Keratinocyte (primary cell): ENCODE data around the gene RPP30. TPM values are rescaled to one million over a fixed set of nuclear protein-coding genes. Genes with fewer than 3 reads are reported as not detected.

Experiments
- DNase-seq: peaks from one replicate; pipeline ENCODE4 v3.0.0-alpha.2; 2011; ENCODE audit warnings: low read depth, missing footprints, low spot score
- FAIRE-seq: peaks from 2 replicates; lab custom pipeline; 2011; peaks lifted over from hg19 to GRCh38; lab: Jason Lieb, UNC
- H2AFZ ChIP-seq: 2 replicates; pipeline ENCODE4 v1.6.0; 2012; ENCODE audit warnings: low read length, control low read depth, inconsistent platforms; ENCODE audit not compliant: control insufficient read depth
- H3K27ac ChIP-seq: 2 replicates; pipeline ENCODE4 v1.5.1; 2011; ENCODE audit warnings: low read length; ENCODE audit not compliant: control insufficient read depth, insufficient read depth
- H3K27me3 ChIP-seq: 3 replicates; pipeline ENCODE4 v1.6.0; 2011; ENCODE audit warnings: low read length; ENCODE audit not compliant: control insufficient read depth, insufficient read depth; ENCODE audit errors: extremely low read depth
- H3K36me3 ChIP-seq, 2 experiments: 2 replicates in 1 of 2; 3 replicates in 1 of 2; pipeline ENCODE4 v1.5.1; 2011; ENCODE audit warnings: low read length in 2 of 2, mild to moderate bottlenecking in 1 of 2; ENCODE audit not compliant: control insufficient read depth in 2 of 2, insufficient read depth in 2 of 2; ENCODE audit errors: extremely low read depth in 1 of 2
- H3K4me1 ChIP-seq: 3 replicates; pipeline ENCODE4 v1.5.1; 2011; ENCODE audit warnings: low read length; ENCODE audit not compliant: control insufficient read depth, insufficient read depth; ENCODE audit errors: extremely low read depth
- H3K4me2 ChIP-seq: 3 replicates; pipeline ENCODE4 v1.6.0; 2011; ENCODE audit warnings: low read depth, low read length; ENCODE audit not compliant: control insufficient read depth, insufficient read depth; ENCODE audit errors: extremely low read depth
- H3K4me3 ChIP-seq, 3 experiments: fragments of 200-600 bp in 1 of 3; sonication (generic) in 1 of 3; 2 replicates in 2 of 3; 3 replicates in 1 of 3; pipeline ENCODE4 v1.5.1; 2011 to 2016; ENCODE audit warnings: low read length in 3 of 3, mild to moderate bottlenecking in 3 of 3, control low read depth in 2 of 3, inconsistent platforms in 1 of 3, low read depth in 1 of 3, mixed read lengths in 1 of 3, mixed run types in 1 of 3, moderate library complexity in 1 of 3; ENCODE audit not compliant: control insufficient read depth in 2 of 3, insufficient read depth in 2 of 3; ENCODE audit errors: extremely low read depth in 1 of 3
- H3K79me2 ChIP-seq: 2 replicates; pipeline ENCODE4 v1.6.0; 2012; ENCODE audit warnings: low read length; ENCODE audit not compliant: control insufficient read depth, insufficient read depth
- H3K9ac ChIP-seq: 3 replicates; pipeline ENCODE4 v1.6.0; 2011; ENCODE audit warnings: low read length; ENCODE audit not compliant: control insufficient read depth, insufficient read depth; ENCODE audit errors: extremely low read depth
- H3K9me1 ChIP-seq: 3 replicates; pipeline ENCODE4 v1.6.0; 2011; ENCODE audit warnings: low read length; ENCODE audit not compliant: control insufficient read depth, insufficient read depth; ENCODE audit errors: extremely low read depth
- H3K9me3 ChIP-seq: 2 replicates; pipeline ENCODE4 v1.5.1; 2012; ENCODE audit warnings: low read depth, low read length; ENCODE audit not compliant: control insufficient read depth
- H4K20me1 ChIP-seq: 3 replicates; pipeline ENCODE4 v1.6.0; 2011; ENCODE audit warnings: low read length; ENCODE audit not compliant: control insufficient read depth, insufficient read depth; ENCODE audit errors: extremely low read depth
- EZH2 ChIP-seq: IDR thresholded peaks from one replicate; pipeline ENCODE4 v1.6.1; 2012; ENCODE audit warnings: inconsistent platforms, mild to moderate bottlenecking, low read length, moderate library complexity
- dilution Hi-C: fragments of 300-500 bp; cut with MboI; formaldehyde crosslinking; loops from one replicate; pipeline ENCODE4 v1.7.0; 2020; ENCODE audit warnings: low sequenced_read_pairs; ENCODE audit not compliant: extremely low pct_ligation_motif_present
- polyA plus RNA-seq, 5 experiments: library from polyadenylated mRNA; depleted of rRNA in 3 of 5; stranded (reverse) in 3 of 5; stranded (forward) in 1 of 5; unstranded in 1 of 5; fragments of >200 nt; gene quantifications; 1 replicate in 1 of 5; 2 replicates in 3 of 5; 3 replicates in 1 of 5; pipeline versions ENCODE4 v1.2.1 to v1.2.3, GENCODE V29; 2011 to 2012; ENCODE audit warnings: missing spikeins in 2 of 5, low read depth in 1 of 5, low replicate concordance in 1 of 5
- TF ChIP-seq, protein P1 (sequence below), 3 experiments: IDR thresholded peaks in 1 of 3; conservative IDR thresholded peaks in 1 of 3; optimal IDR thresholded peaks in 1 of 3; 2 replicates in 2 of 3; 3 replicates in 1 of 3; pipeline versions ENCODE3 to v1.5.1; 2011; ENCODE audit warnings: low read length in 3 of 3, mild to moderate bottlenecking in 3 of 3, moderate library complexity in 2 of 3, control low read depth in 1 of 3, inconsistent platforms in 1 of 3; ENCODE audit not compliant: insufficient read depth in 2 of 3; ENCODE audit errors: extremely low read depth in 1 of 3

Gene RPP30
- polyA plus RNA-seq, 1 donor (not counting 4 experiments of a cell fraction or from before 2014, with no cell fraction given): 48.6 TPM

DNA sequence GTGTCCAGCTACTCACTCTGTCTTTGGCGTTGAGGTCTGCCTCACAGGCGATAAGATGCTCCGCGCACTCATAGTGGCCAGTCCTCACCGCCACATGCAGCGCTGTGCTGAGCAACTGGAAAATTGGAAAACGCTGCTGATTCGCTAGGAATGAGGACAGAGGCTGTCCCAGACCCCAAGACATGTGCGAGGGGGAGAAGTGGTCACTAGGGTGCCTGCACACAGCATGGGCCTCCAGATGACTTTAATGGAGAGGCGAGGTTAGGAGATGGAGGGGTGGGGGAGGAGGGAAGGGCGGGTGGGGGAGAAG lies 43.9 kb downstream of the RPP30 start:
- H3K27me3 ChIP-seq: no peaks in the 10 kb centered on the region
- DNase-seq: no peak
- dilution Hi-C loops: no loop called here

DNA sequence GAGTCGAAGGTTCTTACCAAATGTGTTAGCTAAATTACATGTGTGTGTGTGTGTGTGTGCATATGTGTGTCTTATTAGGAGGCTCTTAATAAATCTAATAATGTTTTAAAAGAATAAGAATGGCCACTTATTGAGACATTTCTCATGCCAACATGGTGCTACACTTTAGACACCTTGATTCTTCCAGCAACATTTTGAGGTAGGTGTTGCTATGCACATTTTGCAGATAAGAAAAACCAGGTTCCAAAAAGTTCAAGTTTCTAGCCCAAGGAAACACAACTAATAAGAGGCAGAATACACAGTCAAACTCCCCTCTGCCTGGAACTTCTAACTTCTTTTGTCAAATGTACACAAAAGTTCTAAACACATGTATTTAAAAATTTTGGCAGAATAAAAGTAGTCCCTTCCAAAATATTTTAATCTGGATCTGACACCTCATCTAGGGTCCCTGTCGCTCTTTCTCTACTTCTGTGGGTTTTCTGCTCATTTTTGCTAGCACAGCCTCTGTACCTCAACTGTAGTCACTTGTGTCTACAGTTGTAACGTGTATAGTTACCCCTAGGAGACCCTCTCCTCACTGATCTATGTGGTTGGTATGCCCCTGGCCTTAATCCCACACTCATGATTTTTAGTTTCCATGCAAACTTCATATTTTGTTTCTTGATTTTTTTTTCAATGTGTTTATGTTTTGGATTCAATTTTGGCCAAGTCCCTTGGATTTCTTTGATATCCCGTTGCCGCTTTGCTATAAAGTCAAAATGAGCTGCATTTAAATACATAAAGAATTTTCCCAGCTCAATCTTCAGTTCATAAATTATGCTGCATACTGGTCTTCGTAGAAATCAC lies 44.8 kb downstream of the RPP30 start:
- no peaks in the 10 kb centered on the region for H3K9me1 ChIP-seq
- no peak for FAIRE-seq
- H4K20me1 ChIP-seq: no peaks in the 10 kb centered on the region
- H3K9ac ChIP-seq: no peak overlapping the region
- H3K9me3 ChIP-seq: no peaks in the 10 kb centered on the region
- H2AFZ ChIP-seq: no peak overlapping the region
- peaks cover 19% of the 10 kb centered on the region for H3K4me1 ChIP-seq
- TF ChIP-seq EZH2: no peak
- TF ChIP-seq, protein P1, sequence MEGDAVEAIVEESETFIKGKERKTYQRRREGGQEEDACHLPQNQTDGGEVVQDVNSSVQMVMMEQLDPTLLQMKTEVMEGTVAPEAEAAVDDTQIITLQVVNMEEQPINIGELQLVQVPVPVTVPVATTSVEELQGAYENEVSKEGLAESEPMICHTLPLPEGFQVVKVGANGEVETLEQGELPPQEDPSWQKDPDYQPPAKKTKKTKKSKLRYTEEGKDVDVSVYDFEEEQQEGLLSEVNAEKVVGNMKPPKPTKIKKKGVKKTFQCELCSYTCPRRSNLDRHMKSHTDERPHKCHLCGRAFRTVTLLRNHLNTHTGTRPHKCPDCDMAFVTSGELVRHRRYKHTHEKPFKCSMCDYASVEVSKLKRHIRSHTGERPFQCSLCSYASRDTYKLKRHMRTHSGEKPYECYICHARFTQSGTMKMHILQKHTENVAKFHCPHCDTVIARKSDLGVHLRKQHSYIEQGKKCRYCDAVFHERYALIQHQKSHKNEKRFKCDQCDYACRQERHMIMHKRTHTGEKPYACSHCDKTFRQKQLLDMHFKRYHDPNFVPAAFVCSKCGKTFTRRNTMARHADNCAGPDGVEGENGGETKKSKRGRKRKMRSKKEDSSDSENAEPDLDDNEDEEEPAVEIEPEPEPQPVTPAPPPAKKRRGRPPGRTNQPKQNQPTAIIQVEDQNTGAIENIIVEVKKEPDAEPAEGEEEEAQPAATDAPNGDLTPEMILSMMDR (optimal IDR thresholded peaks at IDR 0.05 in 1 of 3, IDR thresholded peaks at IDR 0.05 in 1 of 3, conservative IDR thresholded peaks at IDR 0.05 in 1 of 3; ENCODE audit: extremely low read depth in 1 of 3, insufficient read depth in 2 of 3, low read length in 3 of 3): no peak
- H3K4me3 ChIP-seq: no peak overlapping the region
- no peak for DNase-seq
- H3K27me3 ChIP-seq: no peaks in the 10 kb centered on the region
- dilution Hi-C loops: no loop called here
- H3K36me3 ChIP-seq: no peaks in the 10 kb centered on the region
- H3K27ac ChIP-seq: no peak overlapping the region
- H3K79me2 ChIP-seq: no peaks in the 10 kb centered on the region
- no peak overlapping the region for H3K4me2 ChIP-seq

More for the DNA sequence above, 43.9 kb downstream of the RPP30 start:
- FAIRE-seq: no peak
- Histone ChIP-seq H3K4me3 (no peak overlapping the region), H3K36me3 (no peaks in the 10 kb centered on the region), H2AFZ (no peak overlapping the region), H3K9ac (no peak overlapping the region), H3K9me1 (no peaks in the 10 kb centered on the region), H4K20me1 (no peaks in the 10 kb centered on the region), H3K9me3 (no peaks in the 10 kb centered on the region), H3K4me1 (peaks cover 13% of the 10 kb centered on the region), H3K4me2 (no peak overlapping the region), H3K27ac (no peak overlapping the region), H3K79me2 (no peaks in the 10 kb centered on the region)
- TF ChIP-seq, protein P1 (optimal IDR thresholded peaks at IDR 0.05 in 1 of 3, IDR thresholded peaks at IDR 0.05 in 1 of 3, conservative IDR thresholded peaks at IDR 0.05 in 1 of 3; ENCODE audit: extremely low read depth in 1 of 3, insufficient read depth in 2 of 3, low read length in 3 of 3): no peak
- no peak for TF ChIP-seq EZH2
